HepG2 (cell line): ENCODE data around the gene FAHD1. TPM values are rescaled to one million over a fixed set of nuclear protein-coding genes. Genes with fewer than 3 reads are reported as not detected.

Experiments used
- ELF1 ChIP-seq: sonication (generic); formaldehyde crosslinking; IDR thresholded peaks from 2 replicates; pipeline ENCODE4 v1.4.0; 2020; ENCODE audit warnings: missing genetic modification reagents
- HDAC2 ChIP-seq: sonication (generic); formaldehyde crosslinking; IDR thresholded peaks from 2 replicates; pipeline ENCODE4 v1.4.0; 2020; ENCODE audit warnings: missing genetic modification reagents
- NCOA1 ChIP-seq: sonication (generic); formaldehyde crosslinking; IDR thresholded peaks from 2 replicates; pipeline ENCODE4 v1.9.0; 2021; ENCODE audit warnings: missing genetic modification reagents
- NCOR1 ChIP-seq: fragments of 200-600 bp; sonication (generic); IDR thresholded peaks from 2 replicates; pipeline ENCODE4 v1.7.0; 2017; ENCODE audit warnings: antibody characterized with exemption, low read length, borderline replicate concordance
- ONECUT2 ChIP-seq: sonication (generic); formaldehyde crosslinking; IDR thresholded peaks from 2 replicates; pipeline ENCODE4 v1.4.0; 2020; ENCODE audit warnings: missing genetic modification reagents
- RFXAP ChIP-seq: sonication (generic); formaldehyde crosslinking; IDR thresholded peaks from 2 replicates; pipeline ENCODE4 v1.4.0; 2020; ENCODE audit warnings: missing genetic modification reagents, borderline replicate concordance
- SCMH1 ChIP-seq: sonication (generic); formaldehyde crosslinking; IDR thresholded peaks from 2 replicates; pipeline ENCODE4 v1.9.0; 2021; ENCODE audit warnings: missing genetic modification reagents, mild to moderate bottlenecking, borderline replicate concordance
- SIN3A ChIP-seq: IDR thresholded peaks from 2 replicates; pipeline ENCODE4 v1.6.1; 2011; ENCODE audit warnings: low read depth, mild to moderate bottlenecking, control low read depth, low read length, borderline replicate concordance
- SKI ChIP-seq: fragments of 450-650 bp; IDR thresholded peaks from one replicate; pipeline ENCODE4 v1.6.1; 2018; ENCODE audit warnings: mild to moderate bottlenecking; ENCODE audit not compliant: partially characterized antibody
- TCF7L2 ChIP-seq: IDR thresholded peaks from 2 replicates; pipeline ENCODE4 v1.6.1; 2011; ENCODE audit warnings: mild to moderate bottlenecking, low read depth, low read length, moderate library complexity
- ZNF44 ChIP-seq: sonication (generic); formaldehyde crosslinking; IDR thresholded peaks from 2 replicates; pipeline ENCODE4 v1.5.1; 2020; ENCODE audit warnings: mild to moderate bottlenecking, missing genetic modification reagents
- ZNF614 ChIP-seq: IDR thresholded peaks from 2 replicates; pipeline ENCODE4 v1.6.1; 2018; ENCODE audit warnings: missing biosample characterization, missing genetic modification reagents, inconsistent platforms, borderline replicate concordance
- ZSCAN22 ChIP-seq: sonication (generic); formaldehyde crosslinking; IDR thresholded peaks from 2 replicates; pipeline ENCODE4 v1.4.0; 2020; ENCODE audit warnings: mild to moderate bottlenecking, missing genetic modification reagents
- polyA plus RNA-seq, 8 experiments: library from polyadenylated mRNA; depleted of rRNA in 3 of 8; stranded (reverse) in 7 of 8; unstranded in 1 of 8; fragments of >200 nt; fragmentation: Illumina TruSeq in 4 of 8; extraction: Trizol in 4 of 8; gene quantifications; 2 replicates each; pipeline versions ENCODE4 v1.2.1 to v1.2.3, GENCODE V29; 2011 to 2016; ENCODE audit warnings: low read depth in 4 of 8, missing spikeins in 1 of 8, mixed read lengths in 1 of 8; ENCODE audit not compliant: insufficient read depth in 1 of 8
- total RNA-seq, 5 experiments: library from RNA; depleted of rRNA; stranded (reverse); fragments of >200 nt; fragmentation: Illumina TruSeq; extraction: Trizol; gene quantifications; 2 replicates each; pipeline ENCODE4 v1.2.3, GENCODE V29; 2016; ENCODE audit warnings: low read depth in 1 of 5
- TF ChIP-seq, protein P1 (sequence below): sonication (generic); formaldehyde crosslinking; IDR thresholded peaks from 2 replicates; pipeline ENCODE4 v1.4.0; 2020; ENCODE audit warnings: mild to moderate bottlenecking, low read depth, missing genetic modification reagents
- TF ChIP-seq, protein P2 (sequence below): sonication (generic); formaldehyde crosslinking; IDR thresholded peaks from 2 replicates; pipeline ENCODE4 v1.8.0; 2022; ENCODE audit warnings: missing genetic modification reagents, low read depth, mild to moderate bottlenecking, borderline replicate concordance
- TF ChIP-seq, protein P3 (sequence below): sonication (generic); formaldehyde crosslinking; IDR thresholded peaks from 2 replicates; pipeline ENCODE4 v1.4.0; 2020; ENCODE audit warnings: mild to moderate bottlenecking, missing genetic modification reagents, borderline replicate concordance
- TF ChIP-seq, protein P4 (sequence below): sonication (generic); formaldehyde crosslinking; IDR thresholded peaks from 2 replicates; pipeline ENCODE4 v1.4.0; 2020; ENCODE audit warnings: missing genetic modification reagents

FAHD1 gene
- total and polyA plus RNA-seq, 2 of the 13 experiments (the other 11 are each of a cell fraction or from before 2014, with no cell fraction given) = 39.0 to 45.3 TPM

DNA sequence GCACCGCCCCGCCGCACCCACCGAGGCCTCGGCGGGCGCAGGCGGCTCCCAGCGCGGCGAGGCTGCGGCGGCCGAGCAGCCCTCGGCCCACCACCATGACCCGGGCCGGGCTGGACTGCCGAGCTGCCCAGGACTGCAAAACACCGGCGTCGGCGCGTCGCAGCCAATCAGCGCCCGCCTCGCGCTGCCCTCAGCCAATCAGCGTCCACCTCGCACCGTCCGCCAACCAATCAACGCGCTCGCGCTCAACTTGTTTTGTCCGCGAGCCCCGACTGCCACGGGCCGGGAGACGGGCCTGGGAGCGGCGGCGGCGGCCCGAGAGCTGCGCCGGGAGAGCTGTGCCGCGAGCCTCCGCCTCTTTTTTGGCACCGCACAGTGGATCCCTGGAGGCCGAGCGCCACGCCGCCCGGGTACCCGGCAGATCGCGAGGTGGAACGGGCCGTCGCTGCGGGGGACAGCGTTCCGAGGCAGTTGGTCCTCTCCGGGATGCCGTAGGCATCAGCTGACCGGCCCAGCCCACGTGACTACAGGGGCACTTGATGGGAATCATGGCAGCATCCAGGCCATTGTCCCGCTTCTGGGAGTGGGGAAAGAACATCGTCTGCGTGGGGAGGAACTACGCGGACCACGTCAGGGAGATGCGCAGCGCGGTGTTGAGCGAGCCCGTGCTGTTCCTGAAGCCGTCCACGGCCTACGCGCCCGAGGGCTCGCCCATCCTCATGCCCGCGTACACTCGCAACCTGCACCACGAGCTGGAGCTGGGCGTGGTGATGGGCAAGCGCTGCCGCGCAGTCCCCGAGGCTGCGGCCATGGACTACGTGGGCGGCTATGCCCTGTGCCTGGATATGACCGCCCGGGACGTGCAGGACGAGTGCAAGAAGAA is at the start of gene FAHD1, which contains the start of gene HAGH (continued):
- TF ChIP-seq, protein P1, sequence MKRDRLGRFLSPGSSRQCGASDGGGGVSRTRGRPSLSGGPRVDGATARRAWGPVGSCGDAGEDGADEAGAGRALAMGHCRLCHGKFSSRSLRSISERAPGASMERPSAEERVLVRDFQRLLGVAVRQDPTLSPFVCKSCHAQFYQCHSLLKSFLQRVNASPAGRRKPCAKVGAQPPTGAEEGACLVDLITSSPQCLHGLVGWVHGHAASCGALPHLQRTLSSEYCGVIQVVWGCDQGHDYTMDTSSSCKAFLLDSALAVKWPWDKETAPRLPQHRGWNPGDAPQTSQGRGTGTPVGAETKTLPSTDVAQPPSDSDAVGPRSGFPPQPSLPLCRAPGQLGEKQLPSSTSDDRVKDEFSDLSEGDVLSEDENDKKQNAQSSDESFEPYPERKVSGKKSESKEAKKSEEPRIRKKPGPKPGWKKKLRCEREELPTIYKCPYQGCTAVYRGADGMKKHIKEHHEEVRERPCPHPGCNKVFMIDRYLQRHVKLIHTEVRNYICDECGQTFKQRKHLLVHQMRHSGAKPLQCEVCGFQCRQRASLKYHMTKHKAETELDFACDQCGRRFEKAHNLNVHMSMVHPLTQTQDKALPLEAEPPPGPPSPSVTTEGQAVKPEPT (CRISPR knock-in tag) = no peak; the same call in 1 of the 2 replicates
- no peak for TF ChIP-seq TCF7L2
- TF ChIP-seq, protein P2, sequence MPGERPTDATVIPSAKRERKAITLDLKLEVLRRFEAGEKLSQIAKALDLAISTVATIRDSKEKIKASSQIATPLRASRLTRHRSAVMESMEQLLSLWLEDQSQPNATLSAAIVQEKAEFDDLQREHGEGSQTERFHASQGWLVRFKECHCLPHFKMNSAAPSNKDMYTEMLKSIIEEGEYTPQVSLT (CRISPR knock-in tag) = no peak
- TF ChIP-seq NCOA1 (CRISPR knock-in tag) = 0 out of 2 replicates have a peak, but pooled peaks have one; percentile 63
- TF ChIP-seq HDAC2 (CRISPR knock-in tag) = peak; percentile 96
- peak; percentile 94; the same call in 1 of the 2 replicates for TF ChIP-seq SIN3A
- TF ChIP-seq ONECUT2 (CRISPR knock-in tag) = no peak
- peak; percentile 58 for TF ChIP-seq SKI
- TF ChIP-seq SCMH1 = no peak
- TF ChIP-seq ZNF614 (CRISPR knock-in tag) = 0 out of 2 replicates have a peak, but pooled peaks have one; percentile 38
- TF ChIP-seq ELF1 (CRISPR knock-in tag) = peak; percentile 41; the same call in 1 of the 2 replicates
- TF ChIP-seq, protein P3, sequence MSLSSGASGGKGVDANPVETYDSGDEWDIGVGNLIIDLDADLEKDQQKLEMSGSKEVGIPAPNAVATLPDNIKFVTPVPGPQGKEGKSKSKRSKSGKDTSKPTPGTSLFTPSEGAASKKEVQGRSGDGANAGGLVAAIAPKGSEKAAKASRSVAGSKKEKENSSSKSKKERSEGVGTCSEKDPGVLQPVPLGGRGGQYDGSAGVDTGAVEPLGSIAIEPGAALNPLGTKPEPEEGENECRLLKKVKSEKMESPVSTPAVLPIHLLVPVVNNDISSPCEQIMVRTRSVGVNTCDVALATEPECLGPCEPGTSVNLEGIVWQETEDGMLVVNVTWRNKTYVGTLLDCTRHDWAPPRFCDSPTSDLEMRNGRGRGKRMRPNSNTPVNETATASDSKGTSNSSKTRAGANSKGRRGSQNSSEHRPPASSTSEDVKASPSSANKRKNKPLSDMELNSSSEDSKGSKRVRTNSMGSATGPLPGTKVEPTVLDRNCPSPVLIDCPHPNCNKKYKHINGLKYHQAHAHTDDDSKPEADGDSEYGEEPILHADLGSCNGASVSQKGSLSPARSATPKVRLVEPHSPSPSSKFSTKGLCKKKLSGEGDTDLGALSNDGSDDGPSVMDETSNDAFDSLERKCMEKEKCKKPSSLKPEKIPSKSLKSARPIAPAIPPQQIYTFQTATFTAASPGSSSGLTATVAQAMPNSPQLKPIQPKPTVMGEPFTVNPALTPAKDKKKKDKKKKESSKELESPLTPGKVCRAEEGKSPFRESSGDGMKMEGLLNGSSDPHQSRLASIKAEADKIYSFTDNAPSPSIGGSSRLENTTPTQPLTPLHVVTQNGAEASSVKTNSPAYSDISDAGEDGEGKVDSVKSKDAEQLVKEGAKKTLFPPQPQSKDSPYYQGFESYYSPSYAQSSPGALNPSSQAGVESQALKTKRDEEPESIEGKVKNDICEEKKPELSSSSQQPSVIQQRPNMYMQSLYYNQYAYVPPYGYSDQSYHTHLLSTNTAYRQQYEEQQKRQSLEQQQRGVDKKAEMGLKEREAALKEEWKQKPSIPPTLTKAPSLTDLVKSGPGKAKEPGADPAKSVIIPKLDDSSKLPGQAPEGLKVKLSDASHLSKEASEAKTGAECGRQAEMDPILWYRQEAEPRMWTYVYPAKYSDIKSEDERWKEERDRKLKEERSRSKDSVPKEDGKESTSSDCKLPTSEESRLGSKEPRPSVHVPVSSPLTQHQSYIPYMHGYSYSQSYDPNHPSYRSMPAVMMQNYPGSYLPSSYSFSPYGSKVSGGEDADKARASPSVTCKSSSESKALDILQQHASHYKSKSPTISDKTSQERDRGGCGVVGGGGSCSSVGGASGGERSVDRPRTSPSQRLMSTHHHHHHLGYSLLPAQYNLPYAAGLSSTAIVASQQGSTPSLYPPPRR (CRISPR knock-in tag) = no peak
- peak; percentile 51; the same call in 1 of the 2 replicates for TF ChIP-seq ZSCAN22 (CRISPR knock-in tag)
- TF ChIP-seq, protein P4, sequence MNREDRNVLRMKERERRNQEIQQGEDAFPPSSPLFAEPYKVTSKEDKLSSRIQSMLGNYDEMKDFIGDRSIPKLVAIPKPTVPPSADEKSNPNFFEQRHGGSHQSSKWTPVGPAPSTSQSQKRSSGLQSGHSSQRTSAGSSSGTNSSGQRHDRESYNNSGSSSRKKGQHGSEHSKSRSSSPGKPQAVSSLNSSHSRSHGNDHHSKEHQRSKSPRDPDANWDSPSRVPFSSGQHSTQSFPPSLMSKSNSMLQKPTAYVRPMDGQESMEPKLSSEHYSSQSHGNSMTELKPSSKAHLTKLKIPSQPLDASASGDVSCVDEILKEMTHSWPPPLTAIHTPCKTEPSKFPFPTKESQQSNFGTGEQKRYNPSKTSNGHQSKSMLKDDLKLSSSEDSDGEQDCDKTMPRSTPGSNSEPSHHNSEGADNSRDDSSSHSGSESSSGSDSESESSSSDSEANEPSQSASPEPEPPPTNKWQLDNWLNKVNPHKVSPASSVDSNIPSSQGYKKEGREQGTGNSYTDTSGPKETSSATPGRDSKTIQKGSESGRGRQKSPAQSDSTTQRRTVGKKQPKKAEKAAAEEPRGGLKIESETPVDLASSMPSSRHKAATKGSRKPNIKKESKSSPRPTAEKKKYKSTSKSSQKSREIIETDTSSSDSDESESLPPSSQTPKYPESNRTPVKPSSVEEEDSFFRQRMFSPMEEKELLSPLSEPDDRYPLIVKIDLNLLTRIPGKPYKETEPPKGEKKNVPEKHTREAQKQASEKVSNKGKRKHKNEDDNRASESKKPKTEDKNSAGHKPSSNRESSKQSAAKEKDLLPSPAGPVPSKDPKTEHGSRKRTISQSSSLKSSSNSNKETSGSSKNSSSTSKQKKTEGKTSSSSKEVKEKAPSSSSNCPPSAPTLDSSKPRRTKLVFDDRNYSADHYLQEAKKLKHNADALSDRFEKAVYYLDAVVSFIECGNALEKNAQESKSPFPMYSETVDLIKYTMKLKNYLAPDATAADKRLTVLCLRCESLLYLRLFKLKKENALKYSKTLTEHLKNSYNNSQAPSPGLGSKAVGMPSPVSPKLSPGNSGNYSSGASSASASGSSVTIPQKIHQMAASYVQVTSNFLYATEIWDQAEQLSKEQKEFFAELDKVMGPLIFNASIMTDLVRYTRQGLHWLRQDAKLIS = peak; percentile 67; the same call in 1 of the 2 replicates
- TF ChIP-seq ZNF44 (CRISPR knock-in tag) = peak; percentile 84; the same call in 1 of the 2 replicates
- TF ChIP-seq RFXAP (CRISPR knock-in tag) = peak; percentile 94
- TF ChIP-seq NCOR1 = peak; percentile 48; the same call in 1 of the 2 replicates
